HG03558 (cell line): ENCODE measurements around the gene CIAPIN1.

ENCODE experiments used
- ATAC-seq: cut with Tn5 transposase; IDR thresholded peaks from one replicate; pipeline ENCODE4 v1.9.1; 2021; ENCODE audit warnings: moderate number of reproducible peaks; ENCODE audit not compliant: unreplicated experiment; ENCODE audit errors: extremely low read depth

The CIAPIN1 gene

DNA sequence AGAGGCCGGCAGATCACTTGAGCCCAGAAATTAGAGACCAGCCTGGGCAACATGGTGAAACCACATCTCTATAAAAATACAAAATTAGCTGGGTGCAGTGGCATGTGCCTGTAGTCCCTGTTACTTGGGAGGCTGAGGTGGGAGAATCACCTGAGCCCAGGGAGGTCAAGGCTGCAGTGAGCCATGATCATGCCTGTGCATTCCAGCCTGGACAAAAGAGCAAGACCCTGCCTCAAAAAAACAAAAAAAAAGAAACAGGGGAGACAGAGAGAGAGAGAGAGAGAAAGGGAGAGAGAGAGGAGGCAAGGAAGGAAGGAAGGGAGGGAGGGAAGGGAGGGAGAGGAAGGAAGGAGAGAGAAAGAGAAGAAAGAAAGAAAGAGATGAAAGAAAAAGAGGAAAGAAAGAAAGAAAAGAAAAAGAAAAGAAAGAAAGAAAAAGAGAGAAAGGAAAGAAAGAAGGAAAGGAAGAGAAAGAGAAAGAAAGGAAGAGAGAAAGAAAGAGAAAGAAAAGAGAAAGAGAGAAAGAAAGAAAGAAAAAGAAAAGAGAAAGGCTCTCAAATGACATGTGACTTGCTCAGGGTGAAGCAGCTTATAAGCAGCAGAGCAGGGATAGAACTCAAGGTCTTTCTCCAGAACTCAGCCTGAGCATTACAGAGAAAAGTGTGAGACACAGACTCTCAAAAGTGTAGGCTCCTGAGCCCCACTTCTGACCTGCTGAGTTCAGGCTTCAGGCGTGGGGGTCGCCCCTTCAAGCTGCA, 59.4 kb downstream of the CIAPIN1 start:
- ATAC-seq, result no peak

GRCh38 chr16:57386381-57386951, 60.7 kb downstream of the CIAPIN1 start:
- no peak for ATAC-seq

GRCh38 chr16:57385083-57385482, 62.1 kb downstream of the CIAPIN1 start:
- no peak for ATAC-seq

GRCh38 chr16:57384248-57385070, 62.7 kb downstream of the CIAPIN1 start:
- no peak for ATAC-seq

DNA sequence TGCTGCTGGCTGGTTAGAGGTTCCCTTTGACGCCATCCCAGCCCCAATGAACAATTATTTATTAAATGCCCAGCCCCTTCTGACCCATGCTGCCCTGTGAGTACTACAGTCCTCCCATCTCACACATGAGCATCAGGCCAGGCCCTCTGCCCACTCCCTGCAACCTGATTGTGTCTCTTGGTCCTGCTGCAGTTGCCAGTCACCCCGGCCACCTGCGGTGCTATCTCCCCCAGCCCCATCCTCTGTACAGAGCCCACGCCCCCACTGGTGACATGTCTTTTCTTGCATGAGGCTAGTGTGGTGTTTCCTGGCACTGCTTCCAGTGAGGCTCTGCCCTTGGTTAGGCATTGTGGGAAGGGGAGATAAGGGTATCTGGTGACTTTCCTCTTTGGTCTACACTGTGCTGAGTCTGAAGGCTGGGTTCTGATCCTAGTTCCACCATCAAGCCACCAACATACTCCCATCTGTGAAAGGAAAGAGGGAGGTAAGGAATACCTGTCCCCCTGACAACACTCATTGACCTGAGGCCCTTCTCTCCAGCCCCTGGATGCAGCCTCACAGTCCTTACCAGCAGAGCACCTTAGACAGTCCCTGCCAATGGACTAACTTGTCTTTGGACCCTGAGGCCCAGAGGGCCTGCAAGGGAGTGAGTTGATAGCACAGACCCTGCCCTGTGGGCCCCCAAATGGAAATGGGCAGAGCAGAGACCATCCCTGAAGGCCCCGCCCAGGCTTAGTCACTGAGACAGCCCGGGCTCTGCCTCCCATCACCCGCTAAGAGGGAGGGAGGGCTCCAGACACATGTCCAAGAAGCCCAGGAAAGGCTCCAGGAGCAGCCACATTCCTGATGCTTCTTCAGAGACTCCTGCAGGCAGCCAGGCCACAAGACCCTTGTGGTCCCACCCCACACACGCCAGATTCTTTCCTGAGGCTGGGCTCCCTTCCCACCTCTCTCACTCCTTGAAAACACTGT, 63.6 kb downstream of the CIAPIN1 start:
- no peak for ATAC-seq

DNA sequence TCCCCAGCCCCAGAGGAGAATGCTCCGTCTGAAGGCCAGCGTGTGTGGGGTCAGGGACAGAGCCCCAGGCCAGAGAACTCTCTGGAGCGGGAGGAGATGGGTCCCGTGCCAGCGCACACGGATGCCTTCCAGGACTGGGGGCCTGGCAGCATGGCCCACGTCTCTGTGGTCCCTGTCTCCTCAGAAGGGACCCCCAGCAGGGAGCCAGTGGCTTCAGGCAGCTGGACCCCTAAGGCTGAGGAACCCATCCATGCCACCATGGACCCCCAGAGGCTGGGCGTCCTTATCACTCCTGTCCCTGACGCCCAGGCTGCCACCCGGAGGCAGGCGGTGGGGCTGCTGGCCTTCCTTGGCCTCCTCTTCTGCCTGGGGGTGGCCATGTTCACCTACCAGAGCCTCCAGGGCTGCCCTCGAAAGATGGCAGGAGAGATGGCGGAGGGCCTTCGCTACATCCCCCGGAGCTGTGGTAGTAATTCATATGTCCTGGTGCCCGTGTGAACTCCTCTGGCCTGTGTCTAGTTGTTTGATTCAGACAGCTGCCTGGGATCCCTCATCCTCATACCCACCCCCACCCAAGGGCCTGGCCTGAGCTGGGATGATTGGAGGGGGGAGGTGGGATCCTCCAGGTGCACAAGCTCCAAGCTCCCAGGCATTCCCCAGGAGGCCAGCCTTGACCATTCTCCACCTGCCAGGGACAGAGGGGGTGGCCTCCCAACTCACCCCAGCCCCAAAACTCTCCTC, 64.5 kb downstream of the CIAPIN1 start:
- ATAC-seq, result no peak

DNA sequence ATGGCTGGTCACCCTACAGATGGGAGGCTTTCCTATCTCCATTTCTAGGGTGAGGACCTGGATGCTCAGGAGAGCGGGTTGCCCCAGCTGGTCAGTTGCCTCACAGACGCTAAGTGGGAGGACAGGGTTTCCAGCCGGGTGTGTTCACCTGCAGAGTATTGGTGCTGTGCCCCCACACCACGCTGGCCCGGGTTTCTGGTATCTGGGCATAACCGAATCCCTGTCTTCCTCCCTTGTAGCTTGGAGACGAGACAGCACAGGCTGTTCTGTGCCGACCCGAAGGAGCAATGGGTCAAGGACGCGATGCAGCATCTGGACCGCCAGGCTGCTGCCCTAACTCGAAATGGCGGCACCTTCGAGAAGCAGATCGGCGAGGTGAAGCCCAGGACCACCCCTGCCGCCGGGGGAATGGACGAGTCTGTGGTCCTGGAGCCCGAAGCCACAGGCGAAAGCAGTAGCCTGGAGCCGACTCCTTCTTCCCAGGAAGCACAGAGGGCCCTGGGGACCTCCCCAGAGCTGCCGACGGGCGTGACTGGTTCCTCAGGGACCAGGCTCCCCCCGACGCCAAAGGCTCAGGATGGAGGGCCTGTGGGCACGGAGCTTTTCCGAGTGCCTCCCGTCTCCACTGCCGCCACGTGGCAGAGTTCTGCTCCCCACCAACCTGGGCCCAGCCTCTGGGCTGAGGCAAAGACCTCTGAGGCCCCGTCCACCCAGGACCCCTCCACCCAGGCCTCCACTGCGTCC, 65.2 kb downstream of the CIAPIN1 start:
- ATAC-seq, result no peak

GRCh38 chr16:57380671-57381462, 66.3 kb downstream of the CIAPIN1 start:
- no peak for ATAC-seq

DNA sequence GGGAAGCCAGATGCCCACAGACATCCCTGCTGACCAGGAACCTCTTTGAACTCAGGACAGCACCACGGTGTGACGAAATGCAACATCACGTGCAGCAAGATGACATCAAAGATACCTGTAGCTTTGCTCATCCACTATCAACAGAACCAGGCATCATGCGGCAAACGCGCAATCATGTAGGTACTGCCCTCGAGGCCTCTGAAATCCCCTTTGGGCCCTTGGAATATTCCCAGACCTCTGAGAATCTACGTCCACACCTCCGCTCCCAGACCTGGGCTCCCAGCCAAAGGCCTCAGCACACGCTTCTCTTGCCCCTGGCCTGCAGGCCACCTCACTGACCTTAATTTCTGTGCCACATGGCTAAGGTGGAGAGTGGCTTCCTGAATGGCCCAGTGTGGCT, 67.6 kb downstream of the CIAPIN1 start:
- ATAC-seq, result no peak
